ENCODE measurements around the gene EPHA2.

The EPHA2 gene

GRCh38 chr1:16129921-16130543 is 25.8 kb downstream of the EPHA2 start:
- H3K4me3 ChIP-seq (ENCODE audit: low read length), result no peak overlapping the region

GRCh38 chr1:16129316-16129715 is 26.6 kb downstream of the EPHA2 start:
- Histone ChIP-seq H3K27ac (ENCODE audit: low read depth, low read length) (no peak overlapping the region), H3K9me3 (ENCODE audit: insufficient read depth, low read depth, low read length) (no peaks in the 10 kb centered on the region), H3K27me3 (ENCODE audit: insufficient read depth, low read length) (no peaks in the 10 kb centered on the region), H3K4me1 (ENCODE audit: insufficient read depth, low read length) (no peaks in the 10 kb centered on the region), H3K9ac (ENCODE audit: low read depth, low read length) (no peak overlapping the region), H3K4me3 (ENCODE audit: low read length) (no peak overlapping the region), H3K36me3 (ENCODE audit: insufficient read depth, low read length) (peaks cover 93% of the 10 kb centered on the region)
- WGBS, result 96% methylated on average over 19 of the region's 19 CpGs

More at GRCh38 chr1:16129921-16130543, 25.8 kb downstream of the EPHA2 start:
- Histone ChIP-seq H3K27me3 (ENCODE audit: insufficient read depth, low read length) (no peaks in the 10 kb centered on the region), H3K9me3 (ENCODE audit: insufficient read depth, low read depth, low read length) (no peaks in the 10 kb centered on the region), H3K27ac (ENCODE audit: low read depth, low read length) (no peak overlapping the region), H3K9ac (ENCODE audit: low read depth, low read length) (no peak overlapping the region), H3K4me1 (ENCODE audit: insufficient read depth, low read length) (no peaks in the 10 kb centered on the region), H3K36me3 (ENCODE audit: insufficient read depth, low read length) (peaks cover 93% of the 10 kb centered on the region)
- WGBS, result 94% methylated on average over 16 of the region's 16 CpGs

- H3K4me3 ChIP-seq (ENCODE audit: low read length), result no peak overlapping the region
- no peaks in the 10 kb centered on the region for H3K27me3 ChIP-seq (ENCODE audit: insufficient read depth, low read length)
- no peaks in the 10 kb centered on the region for H3K4me1 ChIP-seq (ENCODE audit: insufficient read depth, low read length)
- H3K9me3 ChIP-seq (ENCODE audit: insufficient read depth, low read depth, low read length), result no peaks in the 10 kb centered on the region
- H3K36me3 ChIP-seq (ENCODE audit: insufficient read depth, low read length), result peaks cover 91% of the 10 kb centered on the region
- H3K27ac ChIP-seq (ENCODE audit: low read depth, low read length), result no peak overlapping the region
- 77% methylated on average over 6 of the region's 6 CpGs for WGBS
- no peak overlapping the region for H3K9ac ChIP-seq (ENCODE audit: low read depth, low read length)
Measured at GRCh38 chr1:16128338-16128741, 27.5 kb downstream of the EPHA2 start.

- no peak overlapping the region for H3K9ac ChIP-seq (ENCODE audit: low read depth, low read length)
- WGBS, result 94% methylated on average over 14 of the region's 17 CpGs
- no peak overlapping the region for H3K27ac ChIP-seq (ENCODE audit: low read depth, low read length)
- H3K4me3 ChIP-seq (ENCODE audit: low read length), result no peak overlapping the region
- H3K4me1 ChIP-seq (ENCODE audit: insufficient read depth, low read length), result peaks cover under 1% of the 10 kb centered on the region; the same call in 1 of the 2 replicates
- no peaks in the 10 kb centered on the region for H3K27me3 ChIP-seq (ENCODE audit: insufficient read depth, low read length)
- no peaks in the 10 kb centered on the region for H3K9me3 ChIP-seq (ENCODE audit: insufficient read depth, low read depth, low read length)
- H3K36me3 ChIP-seq (ENCODE audit: insufficient read depth, low read length), result peaks cover 86% of the 10 kb centered on the region
Measured at GRCh38 chr1:16127676-16128337, 28.1 kb downstream of the EPHA2 start.

- Histone ChIP-seq H3K4me1 (ENCODE audit: insufficient read depth, low read length) (peaks cover 9% of the 10 kb centered on the region), H3K36me3 (ENCODE audit: insufficient read depth, low read length) (peaks cover 79% of the 10 kb centered on the region), H3K9me3 (ENCODE audit: insufficient read depth, low read depth, low read length) (no peaks in the 10 kb centered on the region), H3K27me3 (ENCODE audit: insufficient read depth, low read length) (no peaks in the 10 kb centered on the region), H3K27ac (ENCODE audit: low read depth, low read length) (no peak overlapping the region), H3K9ac (ENCODE audit: low read depth, low read length) (no peak overlapping the region), H3K4me3 (ENCODE audit: low read length) (no peak overlapping the region)
- WGBS, result 95% methylated on average over 12 of the region's 12 CpGs
Measured at GRCh38 chr1:16126743-16127515, 28.9 kb downstream of the EPHA2 start.

- 93% methylated on average over 9 of the region's 9 CpGs for WGBS
- H3K27me3 ChIP-seq (ENCODE audit: insufficient read depth, low read length), result no peaks in the 10 kb centered on the region
- H3K27ac ChIP-seq (ENCODE audit: low read depth, low read length), result no peak overlapping the region
- H3K36me3 ChIP-seq (ENCODE audit: insufficient read depth, low read length), result peaks cover 72% of the 10 kb centered on the region
- H3K4me3 ChIP-seq (ENCODE audit: low read length), result no peak overlapping the region
- H3K9me3 ChIP-seq (ENCODE audit: insufficient read depth, low read depth, low read length), result no peaks in the 10 kb centered on the region
- H3K4me1 ChIP-seq (ENCODE audit: insufficient read depth, low read length), result peaks cover 10% of the 10 kb centered on the region
- H3K9ac ChIP-seq (ENCODE audit: low read depth, low read length), result no peak overlapping the region
Measured at GRCh38 chr1:16126160-16126559, 29.7 kb downstream of the EPHA2 start.

GRCh38 chr1:16125483-16125882 is 30.4 kb downstream of the EPHA2 start:
- Histone ChIP-seq H3K9me3 (ENCODE audit: insufficient read depth, low read depth, low read length) (no peaks in the 10 kb centered on the region), H3K36me3 (ENCODE audit: insufficient read depth, low read length) (peaks cover 65% of the 10 kb centered on the region), H3K9ac (ENCODE audit: low read depth, low read length) (no peak overlapping the region), H3K4me1 (ENCODE audit: insufficient read depth, low read length) (peaks cover 10% of the 10 kb centered on the region), H3K27ac (ENCODE audit: low read depth, low read length) (no peak overlapping the region), H3K4me3 (ENCODE audit: low read length) (no peak overlapping the region), H3K27me3 (ENCODE audit: insufficient read depth, low read length) (no peaks in the 10 kb centered on the region)
- 95% methylated on average over 3 of the region's 3 CpGs for WGBS

GRCh38 chr1:16125088-16125470 is 30.8 kb downstream of the EPHA2 start:
- peaks cover 13% of the 10 kb centered on the region for H3K4me1 ChIP-seq (ENCODE audit: insufficient read depth, low read length)
- no peaks in the 10 kb centered on the region for H3K27me3 ChIP-seq (ENCODE audit: insufficient read depth, low read length)
- no peak overlapping the region for H3K27ac ChIP-seq (ENCODE audit: low read depth, low read length)
- H3K9ac ChIP-seq (ENCODE audit: low read depth, low read length), result no peak overlapping the region
- 89% methylated on average over 11 of the region's 11 CpGs for WGBS
- H3K36me3 ChIP-seq (ENCODE audit: insufficient read depth, low read length), result peaks cover 61% of the 10 kb centered on the region
- no peaks in the 10 kb centered on the region for H3K9me3 ChIP-seq (ENCODE audit: insufficient read depth, low read depth, low read length)
- H3K4me3 ChIP-seq (ENCODE audit: low read length), result no peak overlapping the region

GRCh38 chr1:16124377-16125087 is 31.3 kb downstream of the EPHA2 start:
- Histone ChIP-seq H3K9ac (ENCODE audit: low read depth, low read length) (no peak overlapping the region), H3K4me1 (ENCODE audit: insufficient read depth, low read length) (peaks cover 16% of the 10 kb centered on the region), H3K4me3 (ENCODE audit: low read length) (no peak overlapping the region), H3K9me3 (ENCODE audit: insufficient read depth, low read depth, low read length) (no peaks in the 10 kb centered on the region), H3K27ac (ENCODE audit: low read depth, low read length) (no peak overlapping the region), H3K36me3 (ENCODE audit: insufficient read depth, low read length) (peaks cover 56% of the 10 kb centered on the region), H3K27me3 (ENCODE audit: insufficient read depth, low read length) (no peaks in the 10 kb centered on the region)
- WGBS, result 91% methylated on average over 17 of the region's 18 CpGs

- H3K9me3 ChIP-seq (ENCODE audit: insufficient read depth, low read depth, low read length), result no peaks in the 10 kb centered on the region
- 86% methylated on average over 6 of the region's 6 CpGs for WGBS
- H3K27me3 ChIP-seq (ENCODE audit: insufficient read depth, low read length), result no peaks in the 10 kb centered on the region
- H3K4me3 ChIP-seq (ENCODE audit: low read length), result no peak overlapping the region
- no peak overlapping the region for H3K9ac ChIP-seq (ENCODE audit: low read depth, low read length)
- H3K27ac ChIP-seq (ENCODE audit: low read depth, low read length), result no peak overlapping the region
- H3K36me3 ChIP-seq (ENCODE audit: insufficient read depth, low read length), result peaks cover 40% of the 10 kb centered on the region
- peaks cover 17% of the 10 kb centered on the region for H3K4me1 ChIP-seq (ENCODE audit: insufficient read depth, low read length)
Measured at GRCh38 chr1:16122916-16123315, 33.0 kb downstream of the EPHA2 start.

Data from HUES64 (cell line).